ENCODE data around the gene NALF2. TPM values are rescaled to one million over a fixed set of nuclear protein-coding genes. Genes with fewer than 3 reads are reported as not detected.

The NALF2 gene
- 0.65 TPM for polyA plus RNA-seq (ENCODE audit: insufficient read length)

DNA sequence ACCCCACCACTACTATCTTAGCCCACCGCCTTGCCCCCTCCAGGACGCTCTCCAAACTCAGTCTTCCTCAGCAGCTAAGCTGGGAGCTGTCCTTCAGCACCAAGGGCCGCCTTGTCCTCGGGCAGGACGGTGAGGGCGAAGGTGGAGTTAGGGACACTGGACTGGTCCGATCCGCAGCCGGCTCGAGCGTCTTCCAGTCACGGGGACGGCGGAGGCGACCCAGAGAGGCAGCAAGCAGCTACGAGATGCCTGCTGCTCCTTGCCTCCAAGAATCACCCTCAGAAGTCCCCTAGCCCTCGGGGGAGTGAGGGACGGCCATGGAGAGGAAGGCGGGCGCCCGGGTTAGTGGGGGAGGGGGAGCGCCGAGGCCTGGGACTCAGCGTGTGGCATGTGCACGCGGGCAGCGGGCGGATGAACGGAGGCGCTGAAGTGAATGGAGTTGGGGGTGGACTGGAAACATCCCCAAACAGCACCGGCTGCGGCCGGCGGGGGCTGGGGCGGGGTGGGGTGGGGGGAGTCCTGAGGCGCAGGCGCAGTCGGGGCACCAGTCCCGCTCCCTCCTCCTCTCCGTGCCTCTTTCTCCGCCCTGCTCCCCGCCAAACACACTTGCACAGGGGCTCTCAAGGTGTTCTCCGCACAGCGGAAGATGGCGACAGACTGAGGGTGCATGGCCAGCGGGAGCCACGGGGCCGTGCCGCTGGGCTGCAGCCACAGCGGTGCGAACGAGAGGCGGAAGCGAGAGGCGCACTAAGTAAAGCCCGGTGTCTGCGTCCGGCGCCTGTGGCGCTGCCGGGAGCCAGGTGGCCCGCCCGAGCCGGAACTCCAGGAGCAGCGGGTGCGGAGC is at the start of gene NALF2:
Gene NALF2, plus strand, starts transcription at position 545 of the 844 bp plus-strand sequence. CDS start 957 bp downstream, outside the sequence.
- DNase-seq (ENCODE audit: low read depth): peak; percentile 22

DNA sequence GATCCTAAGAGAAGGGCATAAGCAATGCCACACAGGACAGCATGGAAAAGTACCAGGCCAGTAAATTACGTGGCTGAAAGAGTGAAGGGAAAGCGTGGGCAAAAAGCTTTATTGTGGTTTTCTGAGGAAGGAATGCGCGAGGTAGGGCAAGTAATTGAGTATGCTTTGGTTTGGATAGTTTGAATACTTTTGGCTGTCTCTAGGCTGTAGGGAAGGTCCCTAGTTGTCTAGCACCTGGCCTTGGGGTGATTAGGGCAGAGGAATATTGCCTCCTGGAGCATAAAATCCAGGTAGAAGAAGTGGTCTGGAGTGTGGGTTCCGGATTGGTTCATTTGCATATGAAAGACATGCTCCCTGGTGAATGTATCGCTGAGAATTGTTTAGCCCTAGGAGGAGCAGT is 46.4 kb upstream of the NALF2 start:
- no peak for DNase-seq (ENCODE audit: low read depth)

DNA sequence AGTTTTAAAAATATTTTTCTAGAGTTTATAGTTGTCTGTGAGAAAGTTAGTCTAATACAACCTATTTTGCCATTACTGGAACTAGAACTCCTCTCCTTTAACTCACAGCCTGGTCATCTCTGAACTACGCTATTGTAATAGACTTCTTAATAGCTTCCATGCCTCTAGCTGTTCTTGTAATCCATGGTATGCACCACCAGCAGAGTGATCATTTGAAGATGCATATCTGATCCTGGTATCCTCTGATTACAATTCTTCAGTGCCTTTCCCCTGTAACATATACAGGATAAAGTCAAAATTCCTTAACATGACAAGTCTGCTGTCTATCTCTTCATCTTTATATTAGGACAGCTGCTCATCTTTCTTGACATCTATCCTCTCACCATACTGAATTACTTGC is 37.6 kb upstream of the NALF2 start:
- no peak for DNase-seq (ENCODE audit: low read depth)

DNA sequence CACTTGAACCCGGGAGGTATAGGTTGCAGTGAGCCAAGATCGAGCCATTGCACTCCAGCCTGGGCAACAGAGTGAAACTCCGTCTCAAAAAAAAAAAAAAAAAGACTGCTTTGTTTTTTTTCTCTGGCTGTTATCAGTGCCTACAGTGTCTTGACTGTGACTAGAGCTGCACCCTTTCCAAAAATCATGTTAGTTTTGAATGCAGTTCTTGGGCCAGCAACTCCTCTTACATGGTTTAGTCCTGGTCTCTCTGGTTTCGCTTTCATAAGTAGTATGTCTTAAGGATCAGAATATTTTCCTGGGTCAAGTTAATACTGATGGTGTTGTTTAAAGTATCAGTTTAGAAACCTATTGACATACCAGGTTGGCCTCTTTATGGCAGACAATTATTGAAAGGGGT is 34.2 kb upstream of the NALF2 start:
- no peak for DNase-seq (ENCODE audit: low read depth)

DNA sequence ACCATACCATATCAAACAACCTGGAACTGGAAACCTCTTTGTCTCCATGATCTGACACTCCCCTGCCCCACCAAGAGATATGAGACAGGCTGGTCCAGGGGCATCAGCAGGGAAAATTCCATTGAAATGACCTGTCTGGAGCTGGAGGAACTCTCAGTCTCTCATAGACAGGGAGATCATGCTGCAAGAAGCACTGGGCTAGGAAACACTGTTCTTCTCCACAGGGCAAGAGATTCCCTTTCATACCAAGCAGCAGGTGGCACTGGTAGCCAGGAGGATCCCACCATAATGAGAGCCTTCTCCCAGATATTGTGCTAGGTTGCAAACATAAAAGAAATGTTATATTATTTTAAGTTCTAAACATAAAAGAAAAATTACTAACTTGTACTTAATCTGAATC is 14.5 kb upstream of the NALF2 start:
- DNase-seq (ENCODE audit: low read depth): no peak

DNA sequence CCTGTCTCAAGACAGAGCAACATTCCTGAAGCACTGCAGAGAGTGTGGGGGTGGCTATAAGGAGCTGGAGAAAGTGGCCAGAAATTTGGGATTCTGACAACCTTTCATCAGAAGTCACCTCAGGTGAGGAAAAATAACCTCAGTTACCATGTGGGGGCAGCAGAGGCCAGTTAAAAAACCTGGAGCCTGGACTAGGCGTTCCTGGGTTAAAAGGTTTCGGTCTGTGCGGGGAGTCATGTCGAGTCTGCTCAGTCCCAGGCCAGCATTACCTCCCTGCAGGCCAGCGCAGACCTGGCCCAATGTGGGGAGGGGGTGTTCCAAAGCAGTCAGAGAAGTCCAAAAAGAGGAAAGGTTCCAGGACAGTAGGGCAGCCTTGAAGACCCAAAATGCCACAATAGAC is 10.9 kb upstream of the NALF2 start:
- DNase-seq (ENCODE audit: low read depth): no peak

DNA sequence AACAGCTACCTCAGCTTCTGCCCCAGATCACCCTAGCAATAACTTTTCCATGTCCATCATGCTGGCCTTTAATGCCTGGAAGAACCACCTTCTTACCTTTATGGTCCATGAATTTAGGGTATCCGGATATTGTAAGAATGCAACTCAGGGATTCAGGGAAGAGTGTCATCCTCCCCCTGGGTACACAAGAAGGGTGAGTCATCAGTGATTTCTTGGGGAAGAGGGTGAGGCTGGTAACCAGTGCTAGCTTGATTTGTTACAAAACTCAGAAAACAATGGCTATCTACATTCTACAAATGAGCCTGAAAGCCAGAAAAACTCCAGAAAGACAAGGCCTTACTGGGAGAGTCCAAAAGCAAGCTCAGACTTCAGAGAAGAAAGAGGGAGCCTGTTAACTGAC is 10.4 kb upstream of the NALF2 start:
- no peak for DNase-seq (ENCODE audit: low read depth)

DNA sequence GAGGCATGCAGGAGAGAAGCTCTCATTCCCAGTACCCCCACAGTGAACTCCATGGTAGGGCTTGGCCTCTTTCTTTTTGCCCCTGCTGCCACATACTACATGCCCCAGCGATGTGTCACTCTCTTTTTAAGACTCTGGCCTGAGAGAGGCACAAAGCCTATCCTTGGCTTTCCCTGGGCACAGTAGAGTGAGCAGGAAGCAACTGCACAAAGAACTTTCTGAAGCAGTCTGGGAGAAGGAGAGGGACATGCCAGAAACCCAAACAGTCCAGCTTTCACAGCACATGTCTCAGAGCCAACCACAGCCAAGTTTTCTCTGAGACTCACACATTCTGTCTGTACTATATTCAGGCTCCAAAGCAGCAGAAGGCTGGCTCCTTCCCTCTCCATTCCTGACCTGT is 7.9 kb upstream of the NALF2 start:
- no peak for DNase-seq (ENCODE audit: low read depth)

DNA sequence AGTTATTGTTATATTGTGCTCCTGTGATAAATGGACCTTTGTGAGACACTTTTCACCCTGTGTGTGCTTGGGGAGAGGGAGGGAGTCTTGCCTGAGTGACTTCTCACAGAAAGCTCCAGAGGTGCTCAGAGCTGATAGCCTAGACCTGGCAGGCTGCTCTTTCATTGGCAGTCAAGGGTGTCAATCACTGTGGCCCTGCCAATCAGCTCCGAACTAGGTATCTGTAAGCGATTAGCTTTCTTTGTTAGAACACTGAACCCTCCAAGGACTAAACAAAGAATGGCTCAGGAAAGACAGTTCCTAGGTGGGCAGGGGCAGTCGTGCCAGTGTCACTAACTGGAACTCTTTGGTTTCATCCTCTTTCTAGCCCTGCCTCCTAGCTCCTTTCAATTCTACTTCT is 2.7 kb upstream of the NALF2 start:
- DNase-seq (ENCODE audit: low read depth): no peak

DNA sequence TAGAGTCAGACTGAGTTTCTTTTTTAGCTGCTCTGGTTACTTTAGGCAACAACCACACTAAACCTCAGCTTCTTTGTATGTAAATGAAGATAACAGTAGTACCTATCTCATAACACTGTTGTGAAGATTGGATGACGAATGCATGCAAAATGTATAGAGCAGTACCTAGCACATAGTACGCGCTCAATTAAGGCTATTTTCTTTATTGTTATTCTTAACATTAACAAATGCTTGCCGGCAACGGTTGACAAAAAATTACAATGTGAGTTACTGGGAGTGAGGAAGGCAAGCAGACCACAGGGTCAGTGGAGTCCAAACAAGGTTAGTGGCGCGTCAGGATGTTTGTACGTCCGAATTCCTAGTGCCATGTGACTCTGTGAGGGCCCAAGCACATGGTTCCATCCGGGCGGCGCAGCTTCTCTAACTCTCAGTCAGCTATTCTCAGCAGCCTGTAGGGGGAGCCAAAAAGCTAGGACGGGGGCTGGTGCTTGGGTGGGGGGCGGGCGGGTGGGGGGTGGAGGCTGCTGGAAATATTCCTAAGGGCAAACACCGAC is 821 bp upstream of the NALF2 start:
- no peak for DNase-seq (ENCODE audit: low read depth)

DNA sequence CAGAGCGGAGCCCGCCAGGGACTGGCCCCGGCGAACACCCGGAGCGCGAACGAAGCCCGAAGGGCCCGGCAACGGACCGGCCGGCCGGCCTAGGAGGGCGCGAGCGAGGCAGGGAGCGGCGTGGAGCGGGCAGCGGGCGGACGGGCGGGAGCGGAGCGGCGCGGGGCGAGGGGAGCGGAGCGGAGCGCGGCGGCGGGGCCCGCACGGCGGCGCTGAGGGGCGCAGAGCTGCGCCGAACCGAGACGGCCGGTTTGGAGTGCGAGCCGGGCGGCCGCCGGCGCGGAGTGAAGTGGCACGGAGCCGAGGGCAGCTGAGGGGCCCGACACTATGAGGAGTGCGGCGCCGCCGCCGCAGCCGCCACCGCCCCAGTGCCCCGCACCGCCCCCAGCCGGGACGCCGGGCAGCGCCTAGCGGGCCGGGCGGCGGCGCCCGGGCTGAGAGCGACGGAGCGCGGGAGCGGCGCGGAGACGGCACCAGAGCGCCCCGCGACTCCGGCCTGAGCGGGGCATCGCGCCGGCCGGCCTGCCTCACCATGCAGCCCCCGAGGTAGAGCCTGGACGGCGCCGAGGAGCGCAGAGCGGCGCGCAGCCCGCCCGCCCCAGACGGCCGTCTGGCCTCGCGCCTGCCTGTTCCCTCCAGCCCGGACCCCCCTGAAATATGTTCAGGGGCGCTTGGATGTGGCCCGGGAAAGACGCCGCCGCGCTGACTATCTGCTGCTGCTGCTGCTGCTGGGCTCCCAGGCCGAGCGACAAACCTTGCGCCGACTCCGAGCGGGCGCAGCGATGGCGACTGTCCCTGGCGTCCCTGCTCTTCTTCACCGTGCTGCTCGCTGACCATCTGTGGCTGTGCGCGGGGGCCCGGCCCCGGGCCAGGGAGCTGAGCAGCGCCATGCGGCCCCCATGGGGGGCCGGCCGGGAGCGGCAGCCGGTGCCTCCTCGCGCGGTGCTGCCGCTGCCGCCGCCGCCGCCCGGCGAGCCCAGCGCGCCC is 793 bp downstream of the NALF2 start:
- DNase-seq (ENCODE audit: low read depth): no peak

DNA sequence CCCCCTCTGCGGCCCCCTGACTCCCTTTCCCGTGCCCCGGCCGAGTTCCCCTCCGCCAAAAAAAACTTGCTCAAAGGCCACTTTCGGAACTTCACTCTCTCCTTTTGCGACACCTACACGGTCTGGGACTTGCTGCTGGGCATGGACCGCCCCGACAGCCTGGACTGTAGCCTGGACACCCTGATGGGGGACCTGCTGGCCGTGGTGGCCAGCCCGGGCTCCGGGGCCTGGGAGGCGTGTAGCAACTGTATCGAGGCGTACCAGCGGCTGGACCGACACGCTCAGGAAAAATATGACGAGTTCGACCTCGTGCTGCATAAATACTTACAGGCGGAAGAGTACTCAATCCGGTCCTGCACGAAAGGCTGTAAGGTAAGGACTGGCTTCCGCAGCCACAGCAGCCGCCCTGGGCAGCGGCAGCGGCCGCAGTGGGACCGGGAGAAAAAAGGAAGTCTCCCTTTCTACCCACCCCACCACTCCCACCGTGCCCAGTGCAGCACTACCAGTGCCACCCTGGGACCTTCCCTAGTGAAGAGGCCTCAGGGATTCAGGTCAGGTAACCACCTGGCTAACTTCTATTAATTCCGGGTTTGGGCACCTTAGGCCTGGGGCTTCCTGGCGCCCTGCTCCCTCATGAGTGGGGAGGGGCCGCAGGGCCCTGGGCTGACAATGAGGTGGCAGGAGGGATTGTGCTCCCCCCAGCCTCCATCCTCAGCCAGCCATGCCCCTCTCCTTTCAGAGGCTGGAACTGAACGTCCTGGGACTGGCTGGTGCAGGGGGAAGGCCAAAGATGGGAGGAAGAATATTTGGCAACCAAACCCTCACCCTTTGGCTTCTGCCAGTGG is 1.9 kb downstream of the NALF2 start:
- DNase-seq (ENCODE audit: low read depth): no peak

DNA sequence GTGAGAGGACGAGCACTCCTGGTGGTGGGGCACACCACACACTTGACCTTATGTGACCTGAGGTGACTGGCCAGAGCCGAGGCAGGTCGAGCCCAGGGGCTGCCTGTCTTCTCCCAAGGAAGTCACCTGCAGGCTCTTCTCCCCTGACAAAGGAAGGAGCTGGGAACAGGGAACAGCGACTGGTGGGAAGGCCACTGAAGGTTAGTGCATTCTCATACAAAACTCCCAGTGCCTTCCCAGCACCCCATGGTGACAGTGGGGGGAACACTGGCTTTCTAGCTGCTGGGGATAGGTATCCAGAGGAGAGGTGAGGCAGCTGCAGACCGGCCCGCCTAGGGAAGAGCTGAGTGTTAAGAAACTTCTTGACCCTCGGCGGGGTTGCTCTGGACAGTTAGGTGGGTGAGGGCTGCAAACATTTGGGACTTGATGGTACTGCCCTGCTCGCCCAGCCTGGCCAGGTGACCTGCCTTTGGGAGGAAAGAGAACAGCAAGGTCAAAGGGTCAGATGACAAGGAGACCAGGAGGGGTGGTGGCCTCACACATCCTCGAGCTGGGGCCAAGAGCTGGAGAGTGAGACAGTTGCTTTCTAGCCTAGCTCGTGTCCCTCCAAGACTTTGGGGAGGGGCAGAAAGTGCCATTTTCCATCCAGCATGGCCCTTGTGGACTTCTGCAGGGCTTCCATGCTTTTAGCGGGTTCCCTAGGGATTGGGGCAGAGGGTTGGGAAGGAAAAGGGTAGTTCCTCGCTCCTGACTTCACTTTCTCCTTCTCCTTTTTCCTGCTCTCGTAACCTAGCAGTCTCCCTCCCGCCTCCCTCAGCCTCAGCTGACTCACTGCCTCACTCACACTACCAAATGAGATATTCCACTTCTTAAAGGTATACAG is 2.7 kb downstream of the NALF2 start:
- no peak for DNase-seq (ENCODE audit: low read depth)

DNA sequence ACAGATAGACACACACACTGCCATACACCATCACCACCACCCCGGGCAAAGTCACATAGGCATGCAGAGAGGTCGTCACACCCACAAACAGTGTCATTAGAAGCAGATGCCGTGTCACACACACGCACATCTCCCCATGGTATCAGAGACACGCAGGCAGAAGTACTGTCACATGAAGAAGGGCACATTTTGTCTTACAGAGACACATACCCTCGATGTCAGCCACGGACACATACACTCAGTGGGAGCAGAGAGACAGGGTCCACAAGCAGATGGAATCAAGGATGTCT is 3.3 kb downstream of the NALF2 start:
- DNase-seq (ENCODE audit: low read depth): no peak

DNA sequence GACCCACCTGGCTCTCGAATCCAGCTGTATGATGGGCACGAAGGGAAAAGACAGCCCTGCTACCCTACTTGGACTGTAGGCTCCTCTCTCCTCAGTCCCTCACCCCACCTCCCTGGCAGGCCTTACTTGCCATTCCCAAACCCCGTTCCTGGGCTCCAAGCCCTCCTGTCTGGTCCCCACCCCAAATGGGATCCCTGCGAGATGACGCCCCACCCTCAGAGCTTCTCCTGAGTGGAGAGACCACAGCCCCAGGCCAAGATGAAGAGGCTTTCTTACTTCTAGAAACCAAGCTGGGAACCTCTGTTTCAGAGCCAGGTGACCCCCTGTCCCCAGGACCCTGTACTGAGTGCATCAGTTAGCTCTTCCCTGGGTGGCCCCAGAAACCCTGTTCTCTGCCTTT is 4.5 kb downstream of the NALF2 start:
- DNase-seq (ENCODE audit: low read depth): no peak

DNA sequence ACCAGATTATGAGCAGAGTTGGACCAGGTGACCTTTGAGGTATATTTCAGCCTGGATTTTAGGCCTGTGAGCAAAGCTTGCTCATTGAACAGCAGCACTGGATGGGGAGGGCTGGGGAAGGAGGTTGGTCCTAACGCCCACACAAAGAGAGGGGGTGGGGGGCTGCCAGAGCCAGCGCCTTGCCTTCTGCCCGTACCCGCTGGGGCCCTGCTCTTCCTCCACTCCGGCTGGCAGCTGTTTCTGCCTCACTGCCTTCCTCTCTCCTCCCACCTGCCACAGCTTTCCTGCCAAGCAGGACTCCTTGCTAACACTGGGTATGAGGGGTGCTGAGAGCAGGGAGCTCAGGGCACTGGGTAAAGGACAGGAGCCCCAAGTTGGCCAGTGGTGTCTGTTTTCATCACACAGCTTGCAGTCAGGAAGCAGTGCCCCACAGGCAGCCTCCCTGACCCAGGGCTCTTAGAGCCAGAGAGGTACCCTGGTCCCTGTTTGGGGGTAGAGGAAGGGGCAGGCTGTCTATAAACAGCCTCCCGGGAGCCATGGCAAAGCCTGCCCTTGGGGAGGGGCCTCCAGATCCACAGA is 6.1 kb downstream of the NALF2 start:
- DNase-seq (ENCODE audit: low read depth): no peak

DNA sequence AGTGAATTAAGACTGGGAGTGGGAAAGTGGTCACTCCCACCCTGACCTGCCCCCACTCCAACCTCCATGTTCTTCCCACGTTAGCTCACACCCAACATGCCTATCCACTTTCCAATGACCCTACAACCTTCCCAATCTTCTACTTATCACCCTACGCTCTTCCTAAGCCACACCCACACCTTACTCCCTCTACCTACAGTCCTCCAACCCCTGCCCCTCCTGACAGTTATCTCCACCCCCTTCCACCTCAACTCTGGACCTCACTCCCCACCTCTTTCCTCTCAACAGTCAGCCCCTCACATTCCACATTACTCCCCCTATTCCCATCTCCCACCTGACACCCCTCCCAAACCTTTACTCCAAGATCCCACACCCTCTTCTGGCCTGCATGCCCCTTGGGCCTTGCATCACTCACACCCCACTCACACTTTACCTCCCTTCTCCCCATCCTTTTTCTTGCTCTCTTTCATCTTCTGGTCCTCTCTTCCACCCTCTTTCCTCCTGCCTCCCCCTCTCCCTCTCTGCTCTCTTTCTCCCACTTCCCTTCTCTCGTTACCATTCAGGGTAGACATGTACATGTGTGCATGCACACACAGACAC is 6.9 kb downstream of the NALF2 start:
- no peak for DNase-seq (ENCODE audit: low read depth)

DNA sequence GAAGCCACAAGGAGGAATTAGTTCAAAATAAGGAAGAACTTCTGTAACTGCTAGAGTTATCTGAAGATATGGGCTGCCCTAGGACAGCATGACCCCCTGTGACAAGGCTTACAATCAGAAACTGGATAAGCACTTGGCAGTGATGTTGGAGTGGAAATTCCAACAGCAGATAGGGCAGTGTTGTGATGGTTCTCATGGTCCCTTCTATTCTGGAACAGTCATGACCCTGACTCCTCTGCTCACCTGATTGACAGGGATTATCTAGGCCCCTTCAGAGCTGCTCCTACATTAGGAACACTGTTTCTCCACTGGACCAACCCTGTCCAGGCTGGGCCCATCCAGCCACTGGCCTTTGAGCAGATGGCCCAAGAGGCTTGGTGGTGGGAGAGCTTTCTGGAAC is 17.9 kb downstream of the NALF2 start:
- DNase-seq (ENCODE audit: low read depth): no peak

DNA sequence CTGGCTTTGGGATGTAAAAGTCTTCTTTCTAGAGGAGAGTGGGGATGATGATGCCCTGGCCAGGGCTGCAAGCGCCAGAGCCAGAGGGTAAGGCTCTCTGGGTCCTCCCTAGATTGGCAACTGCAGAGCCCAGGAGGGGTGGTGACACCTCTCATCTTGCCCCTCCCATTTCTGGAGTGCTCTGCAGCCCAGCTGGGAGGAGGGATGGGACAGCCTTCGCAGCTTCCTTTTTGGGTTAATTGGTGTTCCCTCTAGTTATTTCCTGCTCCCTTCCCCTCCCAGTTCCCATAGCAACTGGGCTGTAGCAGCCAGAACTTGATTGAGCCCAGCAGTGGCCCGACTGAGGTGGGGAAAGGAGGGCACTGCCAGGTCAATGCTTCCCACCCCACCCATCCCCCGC is 19.2 kb downstream of the NALF2 start:
- no peak for DNase-seq (ENCODE audit: low read depth)
